Mucosa of rectum (tissue), 2 donors: ENCODE results near the gene NLGN4Y.

Experiments
- H3K27ac ChIP-seq, 2 donors: one replicate each; pipeline ENCODE4 v1.7.0; 2013; ENCODE audit warnings: inconsistent platforms in 2 of 2, low read depth in 2 of 2, low read length in 2 of 2
- H3K27me3 ChIP-seq, 2 donors: one replicate each; pipeline ENCODE4 v1.7.0; 2013; ENCODE audit warnings: low read length in 2 of 2; ENCODE audit not compliant: control insufficient read depth in 2 of 2, insufficient read depth in 2 of 2
- H3K36me3 ChIP-seq, 2 donors: one replicate each; pipeline ENCODE4 v1.7.0; 2013; ENCODE audit warnings: low read length in 2 of 2; ENCODE audit not compliant: control insufficient read depth in 2 of 2, insufficient read depth in 2 of 2
- H3K4me1 ChIP-seq, 2 donors: one replicate each; pipeline ENCODE4 v1.7.0; 2013; ENCODE audit warnings: low read length in 2 of 2, mild to moderate bottlenecking in 1 of 2; ENCODE audit not compliant: control insufficient read depth in 2 of 2, insufficient read depth in 2 of 2
- H3K4me3 ChIP-seq, 2 donors: one replicate each; pipeline ENCODE4 v1.7.0; 2013; ENCODE audit warnings: low read length in 2 of 2
- H3K9ac ChIP-seq, 2 donors: one replicate each; pipeline ENCODE4 v1.7.0; 2013; ENCODE audit warnings: low read length in 2 of 2, low read depth in 1 of 2, mild to moderate bottlenecking in 1 of 2
- H3K9me3 ChIP-seq, 2 donors: one replicate each; pipeline ENCODE4 v1.7.0; 2013; ENCODE audit warnings: low read length in 2 of 2; ENCODE audit not compliant: control insufficient read depth in 2 of 2
- donor health status: healthy.
- donor health status: Normal muscosa, but diverticular disease.

NLGN4Y gene

DNA sequence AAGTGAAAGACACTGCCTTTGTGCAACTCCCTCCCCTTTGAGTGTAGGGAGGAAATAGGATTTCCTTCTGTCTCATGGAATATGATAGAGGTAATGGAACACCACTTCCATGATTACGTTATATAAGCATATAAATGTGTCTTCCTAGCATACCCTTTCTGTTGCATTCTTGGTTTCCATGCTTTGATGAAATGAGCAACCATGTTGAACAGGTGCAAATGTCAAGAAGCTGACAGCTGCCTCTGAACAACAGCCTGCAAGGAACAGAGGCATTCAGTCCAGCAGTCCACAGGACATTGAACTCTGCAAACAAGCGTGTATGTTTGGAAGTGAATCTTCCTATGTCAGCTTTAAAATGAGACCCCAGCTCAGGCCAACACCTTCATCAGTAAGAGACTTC, 117.5 kb downstream of the NLGN4Y start:
- Histone ChIP-seq H3K4me3 (no peak overlapping the region), H3K9ac (no peak overlapping the region), H3K36me3 (no peaks in the 10 kb centered on the region), H3K27me3 (no peaks in the 10 kb centered on the region), H3K27ac (no peak overlapping the region), H3K4me1 (no peaks in the 10 kb centered on the region), H3K9me3 (no peaks in the 10 kb centered on the region)

DNA sequence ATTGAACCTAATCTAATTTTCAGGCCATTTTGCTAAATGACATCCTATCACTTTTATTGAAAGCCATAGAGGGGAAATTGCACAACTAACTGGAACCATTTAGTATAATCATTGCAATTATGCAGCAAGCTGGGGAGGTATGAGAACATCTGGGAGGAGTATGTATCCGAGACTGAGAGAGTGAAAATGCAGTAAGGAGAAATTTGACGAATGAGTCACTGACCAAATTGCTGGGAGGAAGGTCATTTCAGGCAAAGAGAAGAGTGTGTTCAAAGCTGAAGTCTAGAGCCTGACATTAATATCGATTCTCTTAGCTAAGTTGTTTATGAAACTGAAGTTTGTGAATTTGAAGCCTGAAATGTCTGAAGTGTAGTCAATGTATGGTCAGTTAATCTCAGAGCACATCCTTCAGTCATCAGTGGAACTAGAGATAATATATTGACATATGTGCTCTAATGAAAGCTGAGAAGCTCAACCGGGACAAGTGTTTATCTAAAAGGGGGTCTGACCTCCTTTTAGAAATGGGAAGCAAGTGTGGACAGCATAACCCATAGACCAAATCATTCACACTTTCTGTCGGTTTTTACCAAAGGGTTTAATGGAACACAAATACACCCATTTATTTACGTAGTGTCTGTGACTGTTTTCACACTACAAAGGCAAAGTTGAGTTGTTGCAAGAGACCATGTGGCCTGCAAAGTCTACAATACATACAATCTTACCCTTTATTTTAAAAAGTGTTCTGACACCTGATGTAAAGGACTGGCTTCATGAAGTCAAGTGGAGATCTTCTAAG, 120.0 kb downstream of the NLGN4Y start:
- Histone ChIP-seq H3K27ac (no peak overlapping the region), H3K4me1 (no peaks in the 10 kb centered on the region), H3K36me3 (no peaks in the 10 kb centered on the region), H3K4me3 (no peak overlapping the region), H3K27me3 (no peaks in the 10 kb centered on the region), H3K9me3 (no peaks in the 10 kb centered on the region), H3K9ac (no peak overlapping the region)

DNA sequence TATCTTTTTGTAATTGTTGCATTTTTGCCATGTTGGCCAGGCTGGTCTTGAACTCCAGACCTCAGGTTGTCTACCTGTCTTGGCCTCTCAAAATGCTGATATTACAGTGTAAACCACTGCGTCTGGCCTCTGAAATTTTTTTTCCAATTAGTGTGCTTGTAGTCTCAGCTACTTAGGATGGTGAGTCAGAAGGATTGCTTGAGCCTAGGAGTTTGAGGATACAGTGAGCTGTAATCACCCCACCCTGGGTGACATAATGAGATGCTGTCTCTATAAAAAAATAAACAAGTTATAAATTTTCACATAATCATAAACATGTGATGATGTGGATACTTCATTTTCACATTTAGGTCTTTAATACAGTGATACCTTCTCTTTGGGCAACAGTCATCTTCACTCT, 154.9 kb downstream of the NLGN4Y start:
- no peak overlapping the region for H3K9ac ChIP-seq
- H3K4me1 ChIP-seq = no peaks in the 10 kb centered on the region
- no peaks in the 10 kb centered on the region for H3K27me3 ChIP-seq
- H3K9me3 ChIP-seq = no peaks in the 10 kb centered on the region
- no peak overlapping the region for H3K27ac ChIP-seq
- H3K36me3 ChIP-seq = no peaks in the 10 kb centered on the region
- no peak overlapping the region for H3K4me3 ChIP-seq

DNA sequence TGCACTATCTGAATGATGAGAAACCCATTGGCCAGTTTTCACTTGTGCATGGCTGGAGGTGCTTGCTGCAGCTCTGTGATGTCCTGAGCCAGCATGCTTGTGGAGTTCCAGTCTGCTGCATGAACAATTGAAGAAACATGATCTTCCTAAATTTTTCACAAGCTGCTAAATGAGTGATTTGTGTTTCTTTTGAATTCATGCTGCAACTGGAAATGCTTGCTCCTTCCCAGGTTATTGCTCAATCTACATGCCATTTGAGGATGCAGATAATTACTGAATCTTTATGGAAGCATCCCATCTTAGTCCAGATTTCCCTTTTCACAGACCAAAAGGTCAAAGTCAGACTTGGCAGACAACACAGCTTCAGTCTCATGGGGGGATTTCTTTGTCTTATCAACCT, 170.2 kb downstream of the NLGN4Y start:
- Histone ChIP-seq H3K36me3 (no peaks in the 10 kb centered on the region), H3K27me3 (no peaks in the 10 kb centered on the region), H3K9me3 (no peaks in the 10 kb centered on the region), H3K27ac (no peak overlapping the region), H3K4me1 (no peaks in the 10 kb centered on the region), H3K4me3 (no peak overlapping the region), H3K9ac (no peak overlapping the region)

DNA sequence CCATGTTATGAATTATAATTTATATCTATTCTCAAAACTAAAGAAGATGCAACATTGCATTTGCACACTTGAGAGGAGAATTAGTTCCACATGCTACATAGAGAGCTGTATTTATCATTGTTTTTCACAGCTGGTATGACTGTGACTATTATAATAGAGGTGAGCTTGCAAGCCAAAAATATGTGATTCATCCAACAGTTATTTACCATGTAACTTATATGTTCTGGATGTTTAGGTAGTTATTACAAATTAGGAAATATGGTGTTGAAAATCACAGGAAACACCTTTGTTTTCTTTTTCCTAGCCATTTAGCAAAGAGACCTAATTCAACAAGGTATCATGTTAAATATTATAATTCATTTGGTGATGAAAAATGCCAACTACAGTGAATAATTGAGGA, 183.8 kb downstream of the NLGN4Y start:
- Histone ChIP-seq H3K27ac (no peak overlapping the region), H3K9ac (no peak overlapping the region), H3K4me3 (no peak overlapping the region), H3K9me3 (no peaks in the 10 kb centered on the region), H3K36me3 (no peaks in the 10 kb centered on the region), H3K27me3 (no peaks in the 10 kb centered on the region), H3K4me1 (no peaks in the 10 kb centered on the region)

DNA sequence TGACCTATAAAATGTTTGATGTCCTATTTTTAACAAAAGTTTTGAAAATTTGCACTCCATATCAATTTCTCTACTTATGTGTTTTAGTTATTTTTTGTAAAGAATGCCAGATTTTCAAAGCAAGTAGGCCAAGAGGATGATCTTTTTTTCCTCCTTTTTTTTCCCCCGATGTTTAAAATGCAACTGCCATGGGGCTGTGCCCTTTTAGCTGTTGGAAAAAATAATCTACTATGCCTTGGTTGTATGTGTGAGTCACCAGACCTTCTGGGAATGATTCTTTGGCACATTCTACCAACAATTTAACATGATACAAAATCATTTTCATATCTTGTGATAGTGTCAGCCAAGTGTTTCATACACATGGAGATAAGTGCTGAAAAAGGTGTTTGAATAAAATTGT, 217.3 kb downstream of the NLGN4Y start:
- no peaks in the 10 kb centered on the region for H3K4me1 ChIP-seq
- no peaks in the 10 kb centered on the region for H3K36me3 ChIP-seq
- no peak overlapping the region for H3K27ac ChIP-seq

DNA sequence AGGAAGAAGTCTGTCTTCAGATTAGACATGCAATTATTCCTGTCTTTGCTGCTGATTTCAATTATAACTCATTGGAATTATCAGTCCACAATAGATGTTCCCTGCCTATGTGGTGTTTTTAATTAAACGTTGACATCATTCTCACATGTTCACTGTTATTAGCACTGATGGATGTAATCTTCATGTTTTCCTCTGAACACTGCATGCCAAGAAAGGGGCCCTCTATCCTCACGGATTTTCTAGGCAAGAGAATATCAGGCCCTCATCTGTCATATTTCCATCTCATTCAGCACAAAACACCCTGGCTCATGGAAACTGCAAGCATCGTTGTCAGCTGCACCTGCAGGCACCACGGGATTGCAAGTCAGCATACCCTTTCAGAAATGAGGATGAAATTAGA, 224.0 kb downstream of the NLGN4Y start:
- Histone ChIP-seq H3K9ac (no peak overlapping the region), H3K27ac (no peak overlapping the region), H3K4me3 (no peak overlapping the region), H3K4me1 (no peaks in the 10 kb centered on the region), H3K36me3 (no peaks in the 10 kb centered on the region), H3K9me3 (no peaks in the 10 kb centered on the region), H3K27me3 (no peaks in the 10 kb centered on the region)

More for the DNA sequence above, 217.3 kb downstream of the NLGN4Y start:
- Histone ChIP-seq H3K27me3 (no peaks in the 10 kb centered on the region), H3K9ac (no peak overlapping the region), H3K9me3 (no peaks in the 10 kb centered on the region), H3K4me3 (no peak overlapping the region)

DNA sequence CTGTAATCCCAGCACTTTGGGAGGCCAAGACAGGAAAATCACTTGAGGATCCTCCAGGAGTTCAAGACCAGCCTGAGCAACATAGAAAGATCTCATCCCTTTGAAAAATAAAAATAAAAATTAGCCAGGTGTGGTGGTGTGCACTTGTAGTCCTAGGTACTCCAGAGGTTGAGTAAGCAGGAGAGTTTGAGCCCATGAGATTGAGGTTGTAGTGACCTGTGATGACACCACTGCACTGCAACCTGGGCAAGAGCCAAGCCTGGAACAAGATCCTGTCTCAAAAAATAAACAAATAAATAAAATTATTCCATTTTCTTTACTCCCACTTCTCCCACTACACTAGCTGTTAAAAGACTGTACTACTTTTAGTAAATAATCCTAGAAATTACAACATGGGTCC, 231.2 kb downstream of the NLGN4Y start:
- Histone ChIP-seq H3K9ac (no peak overlapping the region), H3K27me3 (no peaks in the 10 kb centered on the region), H3K27ac (no peak overlapping the region), H3K36me3 (no peaks in the 10 kb centered on the region), H3K4me3 (no peak overlapping the region), H3K4me1 (no peaks in the 10 kb centered on the region), H3K9me3 (no peaks in the 10 kb centered on the region)

DNA sequence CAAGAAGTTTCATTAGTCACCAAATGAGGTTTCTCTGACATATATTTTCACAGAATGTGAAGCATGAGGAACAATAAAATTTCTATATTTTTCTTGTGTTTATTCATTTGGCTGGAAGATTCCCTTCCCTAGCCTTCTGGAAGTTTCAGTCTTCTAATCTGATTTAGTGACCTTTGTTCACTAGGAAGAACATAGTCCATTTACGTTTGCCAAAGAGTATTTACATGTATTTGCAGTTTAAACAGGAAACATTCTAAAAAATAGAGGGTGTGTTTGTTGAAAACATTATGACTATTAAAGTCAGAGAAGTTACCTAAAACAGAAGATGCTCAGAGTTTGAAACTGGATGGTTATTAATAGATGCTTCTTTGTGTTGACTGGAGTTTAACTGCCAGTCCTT, 238.6 kb downstream of the NLGN4Y start:
- H3K27me3 ChIP-seq = no peaks in the 10 kb centered on the region
- H3K36me3 ChIP-seq = no peaks in the 10 kb centered on the region
- H3K4me1 ChIP-seq = no peaks in the 10 kb centered on the region
- H3K9me3 ChIP-seq = no peaks in the 10 kb centered on the region
- H3K4me3 ChIP-seq = no peak overlapping the region
- no peak overlapping the region for H3K27ac ChIP-seq
- H3K9ac ChIP-seq = no peak overlapping the region

DNA sequence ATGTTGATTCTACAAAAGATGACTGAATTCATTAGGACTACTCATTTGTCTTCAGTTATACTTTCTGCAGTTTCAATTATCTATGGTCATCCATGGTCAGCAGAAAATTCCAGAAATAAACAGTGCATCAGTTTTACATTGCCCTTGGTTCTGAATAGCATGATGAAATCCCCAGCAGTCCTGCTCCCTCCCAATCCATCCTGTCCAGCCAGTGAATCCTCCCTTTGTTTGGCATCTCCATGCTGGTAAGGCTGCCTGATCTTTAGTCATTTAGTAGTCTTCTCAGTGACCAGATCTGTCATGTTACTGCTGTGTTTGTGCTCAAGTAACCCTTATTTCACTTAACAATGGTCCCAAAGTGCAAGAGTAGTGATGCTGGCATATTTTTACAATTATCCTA, 239.3 kb downstream of the NLGN4Y start:
- H3K9ac ChIP-seq = no peak overlapping the region

More for the DNA sequence above, 239.3 kb downstream of the NLGN4Y start:
- H3K4me1 ChIP-seq = no peaks in the 10 kb centered on the region
- H3K9me3 ChIP-seq = no peaks in the 10 kb centered on the region
- H3K27ac ChIP-seq = no peak overlapping the region
- H3K36me3 ChIP-seq = no peaks in the 10 kb centered on the region
- H3K4me3 ChIP-seq = no peak overlapping the region
- no peaks in the 10 kb centered on the region for H3K27me3 ChIP-seq
